Right atrium auricular region (tissue), 2 donors: ENCODE measurements around the gene SMAP1. TPM values are rescaled to one million over a fixed set of nuclear protein-coding genes. Genes with fewer than 3 reads are reported as not detected.

Source experiments
- DNase-seq: peaks from one replicate; pipeline ENCODE4 v3.0.0-alpha.2; 2019; ENCODE audit warnings: low spot score
- H3K27ac ChIP-seq, 2 donors: fragments of 200-600 bp; sonication (generic); 1 replicate in 1 of 2; 2 replicates in 1 of 2; pipeline ENCODE4 v1.5.1; 2016 to 2019
- H3K27me3 ChIP-seq, 2 donors: fragments of 200-600 bp; sonication (generic); one replicate each; pipeline versions ENCODE4 v1.5.1 to v1.6.0; 2017 to 2019
- H3K36me3 ChIP-seq: fragments of 200-600 bp; sonication (generic); one replicate; pipeline ENCODE4 v1.5.1; 2016
- H3K4me1 ChIP-seq, 2 donors: fragments of 200-600 bp; sonication (generic); one replicate each; pipeline versions ENCODE4 v1.5.1 to v1.6.0; 2017 to 2019
- H3K4me3 ChIP-seq, 2 donors: fragments of 200-600 bp; sonication (generic); 1 replicate in 1 of 2; 2 replicates in 1 of 2; pipeline ENCODE4 v1.5.1; 2017 to 2019; ENCODE audit warnings: mild to moderate bottlenecking in 1 of 2, moderate library complexity in 1 of 2
- H3K9me3 ChIP-seq, 2 donors: fragments of 200-600 bp; sonication (generic); one replicate each; pipeline ENCODE4 v1.5.1; 2019
- total RNA-seq, 2 donors: library from RNA; depleted of rRNA; stranded (reverse); fragments of >200 nt; gene quantifications; one replicate each; pipeline ENCODE4 v1.1.0, GENCODE V29; 2016
- TF ChIP-seq, protein P1 (sequence below), 2 donors: fragments of 200-600 bp; sonication (generic); IDR thresholded peaks; one replicate each; pipeline ENCODE4 v1.5.1; 2019; ENCODE audit warnings: antibody characterized with exemption in 2 of 2

SMAP1 gene
- total RNA-seq, 2 donors from 2014 or later, result 23.7 to 30.4 TPM

GRCh38 chr6:70657706-70658105 is 10.0 kb upstream of the SMAP1 start:
- TF ChIP-seq, protein P1, sequence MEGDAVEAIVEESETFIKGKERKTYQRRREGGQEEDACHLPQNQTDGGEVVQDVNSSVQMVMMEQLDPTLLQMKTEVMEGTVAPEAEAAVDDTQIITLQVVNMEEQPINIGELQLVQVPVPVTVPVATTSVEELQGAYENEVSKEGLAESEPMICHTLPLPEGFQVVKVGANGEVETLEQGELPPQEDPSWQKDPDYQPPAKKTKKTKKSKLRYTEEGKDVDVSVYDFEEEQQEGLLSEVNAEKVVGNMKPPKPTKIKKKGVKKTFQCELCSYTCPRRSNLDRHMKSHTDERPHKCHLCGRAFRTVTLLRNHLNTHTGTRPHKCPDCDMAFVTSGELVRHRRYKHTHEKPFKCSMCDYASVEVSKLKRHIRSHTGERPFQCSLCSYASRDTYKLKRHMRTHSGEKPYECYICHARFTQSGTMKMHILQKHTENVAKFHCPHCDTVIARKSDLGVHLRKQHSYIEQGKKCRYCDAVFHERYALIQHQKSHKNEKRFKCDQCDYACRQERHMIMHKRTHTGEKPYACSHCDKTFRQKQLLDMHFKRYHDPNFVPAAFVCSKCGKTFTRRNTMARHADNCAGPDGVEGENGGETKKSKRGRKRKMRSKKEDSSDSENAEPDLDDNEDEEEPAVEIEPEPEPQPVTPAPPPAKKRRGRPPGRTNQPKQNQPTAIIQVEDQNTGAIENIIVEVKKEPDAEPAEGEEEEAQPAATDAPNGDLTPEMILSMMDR (IDR thresholded peaks at IDR 0.05), result no peak
- no peak overlapping the region for H3K4me3 ChIP-seq
- no peak overlapping the region for H3K27ac ChIP-seq
- DNase-seq, result no peak
- H3K4me1 ChIP-seq, result no peaks in the 10 kb centered on the region
- H3K27me3 ChIP-seq, result no peaks in the 10 kb centered on the region
- no peaks in the 10 kb centered on the region for H3K9me3 ChIP-seq
- H3K36me3 ChIP-seq, result no peaks in the 10 kb centered on the region

- peak overlapping the region; percentile 40 to 76 for H3K27ac ChIP-seq
- TF ChIP-seq, protein P1 (IDR thresholded peaks at IDR 0.05), result no peak
Measured at GRCh38 chr6:70663881-70664466, 3.7 kb upstream of the SMAP1 start.

GRCh38 chr6:70666706-70667105 is 977 bp upstream of the SMAP1 start:
- Histone ChIP-seq H3K4me3 (no peak overlapping the region), H3K9me3 (no peaks in the 10 kb centered on the region), H3K27me3 (no peaks in the 10 kb centered on the region), H3K4me1 (peaks cover 0 to 29% of the 10 kb centered on the region in 2 donors), H3K27ac (peak overlapping the region in 1 of 2 donors; percentile 97), H3K36me3 (no peaks in the 10 kb centered on the region)
- DNase-seq, result no peak
- TF ChIP-seq, protein P1 (IDR thresholded peaks at IDR 0.05), result no peak

More at GRCh38 chr6:70663881-70664466, 3.7 kb upstream of the SMAP1 start:
- Histone ChIP-seq H3K36me3 (no peaks in the 10 kb centered on the region), H3K4me3 (no peak overlapping the region), H3K4me1 (peaks cover 0 to 16% of the 10 kb centered on the region in 2 donors), H3K9me3 (no peaks in the 10 kb centered on the region), H3K27me3 (no peaks in the 10 kb centered on the region)
- no peak for DNase-seq

DNA sequence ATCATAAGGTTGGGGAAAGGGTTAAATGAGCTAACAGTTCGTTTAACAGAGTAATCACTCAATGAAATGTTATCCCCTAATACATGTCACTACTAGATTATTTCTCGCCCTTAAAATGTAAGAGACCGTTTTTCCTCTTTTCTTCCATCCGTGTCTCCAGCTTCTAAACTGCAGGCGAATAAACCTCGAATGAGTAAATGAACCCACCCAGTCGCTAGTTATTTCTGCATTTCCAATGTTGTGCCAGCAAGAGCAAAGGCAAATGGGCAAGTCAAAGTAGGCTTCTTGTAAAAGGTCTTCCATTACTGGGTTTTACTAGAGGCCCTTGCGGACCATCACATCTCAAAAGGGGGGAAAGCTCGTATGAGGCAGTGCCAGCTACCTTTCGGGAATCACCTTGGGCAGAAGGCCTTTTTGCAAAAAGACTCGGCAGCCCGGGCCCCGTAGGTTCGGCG is 400 bp upstream of the SMAP1 start:
- Histone ChIP-seq H3K4me3 (peak overlapping the region; percentile 69 to 79), H3K36me3 (no peaks in the 10 kb centered on the region), H3K4me1 (peaks cover 0 to 29% of the 10 kb centered on the region in 2 donors), H3K9me3 (no peaks in the 10 kb centered on the region), H3K27me3 (no peaks in the 10 kb centered on the region), H3K27ac (peak overlapping the region; percentile 94 to 97)
- DNase-seq, result no peak
- TF ChIP-seq, protein P1 (IDR thresholded peaks at IDR 0.05), result no peak

- H3K36me3 ChIP-seq, result no peaks in the 10 kb centered on the region
- no peak for DNase-seq
- H3K4me3 ChIP-seq, result peak overlapping the region; percentile 69 to 79
- TF ChIP-seq, protein P1 (IDR thresholded peaks at IDR 0.05), result no peak
- peaks cover 0 to 37% of the 10 kb centered on the region in 2 donors for H3K4me1 ChIP-seq
- H3K9me3 ChIP-seq, result no peaks in the 10 kb centered on the region
- H3K27ac ChIP-seq, result peak overlapping the region; percentile 94 to 97
- H3K27me3 ChIP-seq, result no peaks in the 10 kb centered on the region
Measured at GRCh38 chr6:70668499-70668812, 773 bp downstream of the SMAP1 start.

DNA sequence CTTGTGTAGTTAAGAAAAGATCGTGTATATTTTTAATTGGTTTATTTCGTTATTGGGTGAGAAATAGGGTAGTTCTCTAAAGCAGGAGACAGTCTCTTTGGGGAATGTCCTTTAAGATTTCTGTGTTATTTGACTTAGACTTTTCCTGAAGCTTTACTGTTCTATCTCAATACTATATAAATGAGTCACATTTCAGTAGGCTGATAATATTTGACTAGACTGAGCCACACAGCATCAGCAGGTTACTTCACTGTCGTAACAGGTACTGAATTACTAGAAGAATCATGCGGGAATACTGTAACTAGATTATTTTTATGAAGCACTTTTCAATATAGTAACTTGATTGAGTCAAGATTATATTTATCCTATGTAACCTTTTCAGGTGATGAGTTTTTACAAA is 1.4 kb downstream of the SMAP1 start:
- H3K27ac ChIP-seq, result no peak overlapping the region

More for the DNA sequence above, 1.4 kb downstream of the SMAP1 start:
- no peaks in the 10 kb centered on the region for H3K9me3 ChIP-seq
- DNase-seq, result no peak
- no peaks in the 10 kb centered on the region for H3K36me3 ChIP-seq
- TF ChIP-seq, protein P1 (IDR thresholded peaks at IDR 0.05), result no peak
- peak overlapping the region; percentile 69 to 79 for H3K4me3 ChIP-seq
- peaks cover 0 to 44% of the 10 kb centered on the region in 2 donors for H3K4me1 ChIP-seq
- no peaks in the 10 kb centered on the region for H3K27me3 ChIP-seq
